ENCODE measurements around the gene NAT8.

DNA sequence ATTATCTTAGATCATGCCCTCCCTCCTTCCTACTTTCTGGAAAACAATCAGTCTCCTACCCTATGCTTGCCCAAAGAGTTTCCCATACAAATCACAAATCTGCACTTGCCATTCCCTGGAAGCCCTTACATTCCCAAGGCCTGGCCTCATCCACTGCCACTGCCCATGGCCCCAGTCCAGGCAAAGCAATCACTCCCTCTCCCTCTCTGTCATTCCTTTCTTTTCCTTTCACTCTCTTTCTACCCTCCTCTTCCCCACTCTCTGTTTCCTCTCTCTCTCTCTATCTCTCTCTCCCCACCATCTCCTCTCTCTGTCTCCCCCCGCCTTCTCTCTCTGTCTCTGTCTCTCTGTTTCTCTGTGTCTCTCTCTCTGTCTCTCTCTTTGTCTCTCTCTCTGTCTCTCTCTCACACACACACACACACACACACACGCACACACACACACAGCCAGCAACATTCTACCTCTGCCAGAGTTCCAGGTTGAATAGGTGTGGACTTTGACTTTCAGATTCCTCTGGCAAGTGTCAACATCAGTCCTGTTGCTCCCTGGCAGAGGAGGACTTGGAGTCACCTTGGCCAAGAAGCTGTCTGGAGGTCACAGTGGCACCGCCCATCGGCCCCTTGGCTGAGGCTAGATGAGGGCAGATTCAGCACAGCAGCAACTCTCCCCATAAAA, 43.7 kb upstream of the NAT8 start:
- TF ChIP-seq, protein P1, sequence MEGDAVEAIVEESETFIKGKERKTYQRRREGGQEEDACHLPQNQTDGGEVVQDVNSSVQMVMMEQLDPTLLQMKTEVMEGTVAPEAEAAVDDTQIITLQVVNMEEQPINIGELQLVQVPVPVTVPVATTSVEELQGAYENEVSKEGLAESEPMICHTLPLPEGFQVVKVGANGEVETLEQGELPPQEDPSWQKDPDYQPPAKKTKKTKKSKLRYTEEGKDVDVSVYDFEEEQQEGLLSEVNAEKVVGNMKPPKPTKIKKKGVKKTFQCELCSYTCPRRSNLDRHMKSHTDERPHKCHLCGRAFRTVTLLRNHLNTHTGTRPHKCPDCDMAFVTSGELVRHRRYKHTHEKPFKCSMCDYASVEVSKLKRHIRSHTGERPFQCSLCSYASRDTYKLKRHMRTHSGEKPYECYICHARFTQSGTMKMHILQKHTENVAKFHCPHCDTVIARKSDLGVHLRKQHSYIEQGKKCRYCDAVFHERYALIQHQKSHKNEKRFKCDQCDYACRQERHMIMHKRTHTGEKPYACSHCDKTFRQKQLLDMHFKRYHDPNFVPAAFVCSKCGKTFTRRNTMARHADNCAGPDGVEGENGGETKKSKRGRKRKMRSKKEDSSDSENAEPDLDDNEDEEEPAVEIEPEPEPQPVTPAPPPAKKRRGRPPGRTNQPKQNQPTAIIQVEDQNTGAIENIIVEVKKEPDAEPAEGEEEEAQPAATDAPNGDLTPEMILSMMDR (IDR thresholded peaks at IDR 0.05) = no peak
- TF ChIP-seq POLR2AphosphoS5 (IDR thresholded peaks at IDR 0.05) = no peak
